IMR-90 (cell line): ENCODE data around the gene CLIC5.

Source experiments
- FOS ChIP-seq: fragments of 150-350 bp; IDR thresholded peaks from 2 replicates; pipeline ENCODE4 v1.6.1; 2016; ENCODE audit warnings: low read depth, low read length
- TF ChIP-seq, protein P1 (sequence below): conservative IDR thresholded peaks from 2 replicates; pipeline ENCODE4 v1.5.1; 2012; ENCODE audit warnings: mild to moderate bottlenecking, low read depth, low read length, improper control_type of control experiment
- TF ChIP-seq, protein P2 (sequence below): fragments of 150-350 bp; IDR thresholded peaks from 2 replicates; pipeline ENCODE4 v1.6.1; 2016; ENCODE audit warnings: low read depth, mild to moderate bottlenecking, low read length, moderate library complexity, borderline replicate concordance

DNA sequence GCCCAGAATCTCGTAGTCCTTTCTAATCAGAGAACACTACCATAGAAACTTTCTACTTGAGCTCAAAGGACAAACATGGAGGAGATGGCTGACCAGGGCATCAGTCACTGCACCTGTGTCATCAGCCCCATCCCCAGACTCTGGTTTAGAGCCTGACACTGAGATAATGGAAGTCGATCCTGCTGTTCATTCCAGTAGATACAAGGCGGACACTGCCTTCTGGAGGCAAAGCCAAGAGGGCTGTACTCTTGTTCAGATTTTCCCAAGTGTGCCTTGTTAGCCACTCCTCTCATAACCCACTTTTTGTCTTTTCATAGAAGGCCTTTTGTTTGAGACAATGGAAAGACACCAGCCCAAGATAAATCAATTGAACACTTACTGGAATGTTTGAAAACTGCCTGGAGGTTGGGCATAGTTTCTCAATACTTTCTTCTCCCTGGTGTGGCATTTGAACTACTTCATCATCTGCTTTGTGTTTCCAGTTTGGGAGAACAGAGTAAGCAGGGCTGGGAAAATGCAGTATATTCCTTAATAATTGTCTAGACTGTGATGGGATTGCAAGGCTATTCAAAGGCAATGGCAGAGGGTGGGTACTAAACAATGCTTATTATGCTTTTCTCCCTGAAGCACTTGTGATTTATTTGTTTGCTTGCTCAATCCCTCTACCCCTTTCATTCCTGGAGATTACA, 99.7 kb downstream of the CLIC5 start:
- TF ChIP-seq, protein P1, sequence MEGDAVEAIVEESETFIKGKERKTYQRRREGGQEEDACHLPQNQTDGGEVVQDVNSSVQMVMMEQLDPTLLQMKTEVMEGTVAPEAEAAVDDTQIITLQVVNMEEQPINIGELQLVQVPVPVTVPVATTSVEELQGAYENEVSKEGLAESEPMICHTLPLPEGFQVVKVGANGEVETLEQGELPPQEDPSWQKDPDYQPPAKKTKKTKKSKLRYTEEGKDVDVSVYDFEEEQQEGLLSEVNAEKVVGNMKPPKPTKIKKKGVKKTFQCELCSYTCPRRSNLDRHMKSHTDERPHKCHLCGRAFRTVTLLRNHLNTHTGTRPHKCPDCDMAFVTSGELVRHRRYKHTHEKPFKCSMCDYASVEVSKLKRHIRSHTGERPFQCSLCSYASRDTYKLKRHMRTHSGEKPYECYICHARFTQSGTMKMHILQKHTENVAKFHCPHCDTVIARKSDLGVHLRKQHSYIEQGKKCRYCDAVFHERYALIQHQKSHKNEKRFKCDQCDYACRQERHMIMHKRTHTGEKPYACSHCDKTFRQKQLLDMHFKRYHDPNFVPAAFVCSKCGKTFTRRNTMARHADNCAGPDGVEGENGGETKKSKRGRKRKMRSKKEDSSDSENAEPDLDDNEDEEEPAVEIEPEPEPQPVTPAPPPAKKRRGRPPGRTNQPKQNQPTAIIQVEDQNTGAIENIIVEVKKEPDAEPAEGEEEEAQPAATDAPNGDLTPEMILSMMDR = no peak
- TF ChIP-seq FOS = no peak
- TF ChIP-seq, protein P2, sequence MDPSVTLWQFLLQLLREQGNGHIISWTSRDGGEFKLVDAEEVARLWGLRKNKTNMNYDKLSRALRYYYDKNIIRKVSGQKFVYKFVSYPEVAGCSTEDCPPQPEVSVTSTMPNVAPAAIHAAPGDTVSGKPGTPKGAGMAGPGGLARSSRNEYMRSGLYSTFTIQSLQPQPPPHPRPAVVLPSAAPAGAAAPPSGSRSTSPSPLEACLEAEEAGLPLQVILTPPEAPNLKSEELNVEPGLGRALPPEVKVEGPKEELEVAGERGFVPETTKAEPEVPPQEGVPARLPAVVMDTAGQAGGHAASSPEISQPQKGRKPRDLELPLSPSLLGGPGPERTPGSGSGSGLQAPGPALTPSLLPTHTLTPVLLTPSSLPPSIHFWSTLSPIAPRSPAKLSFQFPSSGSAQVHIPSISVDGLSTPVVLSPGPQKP = no peak
